GM19372 (cell line): ENCODE measurements around the gene DNAL1.

Experiments
- ATAC-seq: cut with Tn5 transposase; IDR thresholded peaks from one replicate; pipeline ENCODE4 v1.9.1; 2021; ENCODE audit warnings: mild to moderate bottlenecking, low read depth, moderate library complexity; ENCODE audit not compliant: unreplicated experiment

DNAL1 gene

GRCh38 chr14:73722581-73722980, 77.8 kb downstream of the DNAL1 start:
- no peak for ATAC-seq

- ATAC-seq = no peak
These were observed 78.6 kb downstream of the DNAL1 start for GRCh38 chr14:73723406-73723796.

GRCh38 chr14:73723797-73724661, 79.2 kb downstream of the DNAL1 start:
- no peak for ATAC-seq

- ATAC-seq = no peak
These were observed 79.9 kb downstream of the DNAL1 start for GRCh38 chr14:73724696-73725095.

GRCh38 chr14:73725116-73726024, 80.6 kb downstream of the DNAL1 start:
- ATAC-seq = no peak

- no peak for ATAC-seq
These were observed 81.5 kb downstream of the DNAL1 start for GRCh38 chr14:73726025-73726961.

GRCh38 chr14:73727166-73727565, 82.4 kb downstream of the DNAL1 start:
- no peak for ATAC-seq

GRCh38 chr14:73728717-73729330, 84.0 kb downstream of the DNAL1 start:
- no peak for ATAC-seq

- ATAC-seq = no peak
These were observed 84.9 kb downstream of the DNAL1 start for GRCh38 chr14:73729556-73730265.

GRCh38 chr14:73731111-73731510, 86.3 kb downstream of the DNAL1 start:
- no peak for ATAC-seq

- ATAC-seq = no peak
These were observed 87.2 kb downstream of the DNAL1 start for GRCh38 chr14:73732006-73732405.

GRCh38 chr14:73736842-73737241, 92.1 kb downstream of the DNAL1 start:
- ATAC-seq = no peak

- ATAC-seq = no peak
These were observed 93.9 kb downstream of the DNAL1 start for GRCh38 chr14:73738518-73739173.

GRCh38 chr14:73739174-73739898, 94.5 kb downstream of the DNAL1 start:
- ATAC-seq = no peak

GRCh38 chr14:73739899-73740617, 95.3 kb downstream of the DNAL1 start:
- no peak for ATAC-seq

GRCh38 chr14:73740618-73741326, 96.0 kb downstream of the DNAL1 start:
- ATAC-seq = no peak

GRCh38 chr14:73741386-73741875, 96.6 kb downstream of the DNAL1 start:
- ATAC-seq = no peak
